ENCODE results near the gene VPS16. TPM values are rescaled to one million over a fixed set of nuclear protein-coding genes. Genes with fewer than 3 reads are reported as not detected.
A peak's percentile ranks its signal among the peaks of the same experiment; 100 is the strongest.

The VPS16 gene
- polyA plus RNA-seq, 4 donors = 29.3 to 94.6 (median 51.6) TPM

DNA sequence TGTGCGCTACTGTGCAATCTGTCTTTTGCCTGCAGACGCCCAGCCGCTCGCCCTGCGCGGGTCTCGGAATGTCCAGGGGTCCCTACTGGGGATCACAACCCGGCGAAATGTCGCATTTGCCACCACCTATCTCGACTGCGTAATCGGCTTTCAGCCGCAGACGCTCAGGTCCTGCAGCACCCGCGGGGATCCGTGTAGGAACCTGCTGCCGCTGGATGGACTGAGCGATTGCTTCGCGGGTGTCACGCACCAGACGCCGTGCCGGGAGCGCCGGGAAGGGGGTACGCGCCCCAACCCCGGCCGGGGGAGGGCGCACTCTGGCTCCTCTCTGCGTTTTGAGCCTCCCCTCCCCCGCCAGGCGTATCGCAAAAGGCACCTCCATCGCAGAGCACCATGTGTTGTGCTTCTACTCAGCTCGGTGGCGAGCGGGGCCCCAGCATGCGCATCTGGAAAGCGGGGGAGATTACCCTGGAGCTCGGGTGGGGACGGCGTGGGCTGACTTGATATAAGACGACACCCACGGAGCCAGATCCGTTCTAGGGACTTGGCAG, 32.0 kb downstream of the VPS16 start:
- FAIRE-seq = no peak
- H3K4me1 ChIP-seq (ENCODE audit: control insufficient read depth in 3 of 3, insufficient read depth in 2 of 3, low read depth in 1 of 3, low read length in 2 of 3) = peaks cover 0 to 11% (median 4%) of the 10 kb centered on the region in 3 donors

DNA sequence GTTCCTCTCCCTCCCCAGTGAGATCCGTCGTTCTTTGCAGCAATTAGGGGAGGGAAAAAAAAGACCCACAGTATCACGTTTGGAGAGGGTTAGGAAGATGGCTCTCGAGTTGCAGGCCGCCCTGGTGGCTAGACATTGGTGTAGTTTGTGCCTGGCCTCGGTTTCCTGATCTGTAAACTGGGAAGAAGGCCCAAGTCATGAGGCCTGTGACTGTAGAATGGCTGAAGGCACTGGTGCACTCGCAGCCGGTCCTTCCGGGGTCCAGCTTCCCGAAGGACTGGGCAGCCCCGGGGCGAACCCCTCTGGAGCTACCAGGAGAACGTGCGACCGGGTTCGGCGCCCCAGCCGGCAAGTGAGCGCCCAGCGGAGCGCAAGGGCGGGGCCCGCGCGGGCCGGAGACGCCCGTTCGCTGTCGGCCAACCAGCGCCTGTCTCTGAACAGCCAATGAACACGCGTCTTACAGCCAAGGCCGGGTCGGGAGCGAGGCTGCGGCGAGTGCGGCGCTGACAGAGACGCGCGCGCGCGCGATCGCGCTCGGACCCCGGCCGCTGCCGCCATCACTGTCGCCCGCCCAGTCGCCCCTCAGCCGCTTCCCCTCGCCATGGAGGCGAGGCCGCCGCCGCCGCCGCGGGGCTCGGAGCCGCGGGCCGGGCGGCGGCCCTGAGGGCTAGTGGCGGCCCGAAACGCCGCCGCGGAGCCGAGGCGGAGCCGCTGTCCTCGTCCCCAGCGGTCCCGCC, 32.6 kb downstream of the VPS16 start, which contains the start of gene PTPRA:
PTPRA (plus strand) TSS at position 472 of the 737 bp plus-strand sequence. CDS start 90,797 bp downstream, outside the sequence.
- 0% methylated on average over 41 to 83 of the region's 83 CpGs for WGBS, 3 donors
- H3K4me1 ChIP-seq (ENCODE audit: control insufficient read depth in 3 of 3, insufficient read depth in 2 of 3, low read depth in 1 of 3, low read length in 2 of 3) = peaks cover 0 to 11% (median 4%) of the 10 kb centered on the region in 3 donors
- FAIRE-seq = no peak

More for the DNA sequence above, 32.0 kb downstream of the VPS16 start:
- H3K36me3 ChIP-seq (ENCODE audit: control insufficient read depth in 3 of 3, insufficient read depth in 2 of 3, low read depth in 1 of 3, low read length in 3 of 3) = peaks cover 0 to 6% (median 0%) of the 10 kb centered on the region in 3 donors
- peak overlapping the region in 1 of 3 donors; percentile 85 for H3K27ac ChIP-seq (ENCODE audit: low read depth in 1 of 3, low read length in 2 of 3)
- H3K4me3 ChIP-seq (ENCODE audit: low read depth in 1 of 3, low read length in 3 of 3) = peak overlapping the region; percentile 70 to 97 (median 75)
- H3K9me3 ChIP-seq (ENCODE audit: control insufficient read depth in 2 of 2, insufficient read depth in 1 of 2, low read depth in 1 of 2, low read length in 1 of 2) = no peaks in the 10 kb centered on the region
- H3K27me3 ChIP-seq (ENCODE audit: control insufficient read depth in 3 of 3, insufficient read depth in 3 of 3, low read length in 3 of 3) = peaks cover 0 to 26% (median 0%) of the 10 kb centered on the region in 3 donors
- WGBS, 3 donors = 0 to 1% (median 0%) methylated on average over 49 of the region's 49 CpGs
- DNase-seq = peak; percentile 63 to 75

DNA sequence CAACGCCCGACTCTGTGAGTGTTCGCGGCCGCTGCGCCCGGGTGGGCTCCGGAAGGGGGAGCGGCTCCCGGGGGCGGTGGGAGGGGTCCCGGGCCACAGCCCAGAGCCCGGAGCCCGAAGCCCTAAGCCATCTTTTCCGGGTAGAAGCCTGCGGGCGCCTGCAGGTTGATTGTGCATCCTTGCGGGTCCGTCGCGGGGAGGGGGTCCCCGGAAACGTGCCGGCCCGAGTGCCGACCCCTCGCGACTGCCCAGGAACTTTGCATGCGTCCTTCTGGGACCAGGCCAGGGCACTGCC, 33.1 kb downstream of the VPS16 start:
- Histone ChIP-seq H3K9me3 (ENCODE audit: control insufficient read depth in 2 of 2, insufficient read depth in 1 of 2, low read depth in 1 of 2, low read length in 1 of 2) (no peaks in the 10 kb centered on the region), H3K36me3 (ENCODE audit: control insufficient read depth in 3 of 3, insufficient read depth in 2 of 3, low read depth in 1 of 3, low read length in 3 of 3) (peaks cover 0 to 10% (median 0%) of the 10 kb centered on the region in 3 donors), H3K27ac (ENCODE audit: low read depth in 1 of 3, low read length in 2 of 3) (peak overlapping the region; percentile 22 to 85 (median 46)), H3K27me3 (ENCODE audit: control insufficient read depth in 3 of 3, insufficient read depth in 3 of 3, low read length in 3 of 3) (peaks cover 0 to 26% (median 0%) of the 10 kb centered on the region in 3 donors), H3K4me1 (ENCODE audit: control insufficient read depth in 3 of 3, insufficient read depth in 2 of 3, low read depth in 1 of 3, low read length in 2 of 3) (peaks cover 0 to 11% (median 4%) of the 10 kb centered on the region in 3 donors), H3K4me3 (ENCODE audit: low read depth in 1 of 3, low read length in 3 of 3) (peak overlapping the region; percentile 75 to 97 (median 96))
- 0 to 1% (median 0%) methylated on average over 16 to 29 of the region's 29 CpGs for WGBS, 3 donors
- DNase-seq = peak in 1 of 2 donors; percentile 39
- FAIRE-seq = no peak

More for the DNA sequence above, 32.6 kb downstream of the VPS16 start, which contains the start of gene PTPRA:
- Histone ChIP-seq H3K27me3 (ENCODE audit: control insufficient read depth in 3 of 3, insufficient read depth in 3 of 3, low read length in 3 of 3) (peaks cover 0 to 26% (median 0%) of the 10 kb centered on the region in 3 donors), H3K27ac (ENCODE audit: low read depth in 1 of 3, low read length in 2 of 3) (peak within 1 kb of the TSS; percentile 22 to 85 (median 46)), H3K36me3 (ENCODE audit: control insufficient read depth in 3 of 3, insufficient read depth in 2 of 3, low read depth in 1 of 3, low read length in 3 of 3) (peaks cover 0 to 9% (median 0%) of the 10 kb centered on the region in 3 donors), H3K4me3 (ENCODE audit: low read depth in 1 of 3, low read length in 3 of 3) (peak within 1 kb of the TSS; percentile 75 to 97 (median 96)), H3K9me3 (ENCODE audit: control insufficient read depth in 2 of 2, insufficient read depth in 1 of 2, low read depth in 1 of 2, low read length in 1 of 2) (no peaks in the 10 kb centered on the region)
- DNase-seq = peak; percentile 91 to 96

DNA sequence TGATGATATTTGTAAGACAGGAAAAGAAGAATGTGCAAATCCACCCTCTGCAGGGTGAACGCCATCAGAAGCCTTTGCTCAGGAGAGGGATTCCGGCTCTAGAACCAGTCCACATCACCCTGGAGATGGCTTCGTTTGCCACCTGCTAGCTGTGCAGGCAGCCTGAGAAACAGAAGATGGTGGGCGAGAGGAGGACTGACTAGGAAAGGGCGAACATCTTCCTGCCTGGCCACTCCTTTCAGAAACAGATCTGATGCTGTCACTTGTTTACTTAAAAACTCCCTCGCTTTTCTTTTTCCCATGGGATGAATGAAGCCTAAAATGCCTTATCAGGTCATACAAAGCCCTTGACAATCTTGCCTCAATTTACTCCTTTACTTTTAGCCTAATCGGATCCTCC, 33.9 kb downstream of the VPS16 start:
- Histone ChIP-seq H3K4me1 (ENCODE audit: control insufficient read depth in 3 of 3, insufficient read depth in 2 of 3, low read depth in 1 of 3, low read length in 2 of 3) (peaks cover 0 to 11% (median 4%) of the 10 kb centered on the region in 3 donors), H3K36me3 (ENCODE audit: control insufficient read depth in 3 of 3, insufficient read depth in 2 of 3, low read depth in 1 of 3, low read length in 3 of 3) (peaks cover 0 to 12% (median 0%) of the 10 kb centered on the region in 3 donors), H3K27ac (ENCODE audit: low read depth in 1 of 3, low read length in 2 of 3) (no peak overlapping the region), H3K27me3 (ENCODE audit: control insufficient read depth in 3 of 3, insufficient read depth in 3 of 3, low read length in 3 of 3) (peaks cover 0 to 26% (median 0%) of the 10 kb centered on the region in 3 donors), H3K9me3 (ENCODE audit: control insufficient read depth in 2 of 2, insufficient read depth in 1 of 2, low read depth in 1 of 2, low read length in 1 of 2) (no peaks in the 10 kb centered on the region), H3K4me3 (ENCODE audit: low read depth in 1 of 3, low read length in 3 of 3) (peak overlapping the region in 2 of 3 donors; percentile 17 to 96)
- WGBS, 3 donors = 20 to 28% (median 23%) methylated on average over 7 of the region's 7 CpGs
- no peak for FAIRE-seq
- DNase-seq = peak; percentile 11 to 17

DNA sequence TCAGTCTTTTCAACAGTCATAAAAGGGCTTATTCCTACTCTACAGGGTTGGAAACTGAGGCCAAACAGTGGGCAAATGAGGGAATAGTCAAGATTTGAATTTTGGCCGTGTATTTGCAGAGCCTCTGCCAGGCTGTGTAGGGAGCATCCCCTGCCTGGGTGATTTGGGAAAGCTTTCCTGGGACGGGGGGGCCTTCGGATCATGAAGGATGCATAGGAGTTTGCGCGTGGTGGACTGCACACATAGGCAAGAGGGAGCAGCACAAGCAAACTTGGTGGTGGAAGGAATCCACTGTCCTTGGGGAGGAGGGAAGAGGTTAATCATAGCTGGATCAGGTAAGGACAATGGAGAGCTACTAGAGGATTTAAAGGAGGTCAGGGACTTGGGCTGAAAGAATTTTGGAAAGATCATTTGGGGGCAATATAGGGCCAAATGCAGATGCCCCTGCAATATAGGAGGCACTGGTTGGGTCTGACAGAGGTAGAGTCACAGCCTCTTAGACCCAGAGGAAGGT, 35.2 kb downstream of the VPS16 start:
- no peak for FAIRE-seq
- WGBS, 3 donors = 93 to 97% (median 95%) methylated on average over 5 of the region's 5 CpGs

DNA sequence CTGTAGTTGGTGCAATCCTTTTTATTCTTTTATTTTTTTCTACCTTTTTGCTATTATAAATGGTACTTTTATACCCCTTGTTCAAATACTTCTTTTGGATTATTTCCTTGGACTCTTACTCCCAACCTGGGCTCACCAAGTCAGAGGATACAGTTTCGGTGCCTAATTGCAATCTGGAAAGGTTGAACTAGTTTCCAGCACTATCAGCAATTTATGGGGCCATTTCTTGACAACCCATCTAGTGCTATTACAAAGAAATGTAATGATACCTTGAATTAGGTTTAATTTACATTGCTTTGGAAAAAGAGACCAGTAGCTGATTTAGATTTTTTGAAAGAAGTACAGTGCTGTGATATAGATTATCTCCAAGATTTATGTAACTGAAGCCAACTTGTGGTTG, 38.0 kb downstream of the VPS16 start:
- no peak overlapping the region for H3K27ac ChIP-seq (ENCODE audit: low read depth in 1 of 3, low read length in 2 of 3)

More for the DNA sequence above, 35.2 kb downstream of the VPS16 start:
- H3K36me3 ChIP-seq (ENCODE audit: control insufficient read depth in 3 of 3, insufficient read depth in 2 of 3, low read depth in 1 of 3, low read length in 3 of 3) = peaks cover 0 to 12% (median 0%) of the 10 kb centered on the region in 3 donors
- H3K9me3 ChIP-seq (ENCODE audit: control insufficient read depth in 2 of 2, insufficient read depth in 1 of 2, low read depth in 1 of 2, low read length in 1 of 2) = no peaks in the 10 kb centered on the region
- no peak overlapping the region for H3K4me3 ChIP-seq (ENCODE audit: low read depth in 1 of 3, low read length in 3 of 3)
- H3K4me1 ChIP-seq (ENCODE audit: control insufficient read depth in 3 of 3, insufficient read depth in 2 of 3, low read depth in 1 of 3, low read length in 2 of 3) = peaks cover 0 to 11% (median 4%) of the 10 kb centered on the region in 3 donors
- H3K27me3 ChIP-seq (ENCODE audit: control insufficient read depth in 3 of 3, insufficient read depth in 3 of 3, low read length in 3 of 3) = peaks cover 0 to 22% (median 0%) of the 10 kb centered on the region in 3 donors
- H3K27ac ChIP-seq (ENCODE audit: low read depth in 1 of 3, low read length in 2 of 3) = no peak overlapping the region
- no peak for DNase-seq

DNA sequence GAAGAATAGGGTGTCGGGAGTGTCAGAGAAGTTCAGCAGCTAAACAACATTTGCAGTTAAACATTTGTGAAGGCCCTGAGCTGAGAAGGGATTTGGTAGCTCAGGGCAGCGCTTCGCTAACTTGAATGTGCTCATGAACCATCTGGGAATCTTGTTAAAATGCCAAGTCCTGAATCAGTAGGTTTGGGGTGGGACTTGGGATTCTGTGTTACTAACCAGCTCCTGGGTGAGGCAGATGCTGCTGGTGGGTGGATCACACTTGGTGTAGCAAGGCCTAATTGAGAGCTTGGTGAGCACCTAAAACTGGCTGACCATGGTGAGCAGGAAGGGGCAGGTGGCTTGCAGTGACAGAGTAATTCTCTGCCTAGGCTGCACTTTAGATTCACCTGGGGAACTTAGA, 38.6 kb downstream of the VPS16 start:
- Histone ChIP-seq H3K4me3 (ENCODE audit: low read depth in 1 of 3, low read length in 3 of 3) (no peak overlapping the region), H3K27me3 (ENCODE audit: control insufficient read depth in 3 of 3, insufficient read depth in 3 of 3, low read length in 3 of 3) (no peaks in the 10 kb centered on the region), H3K27ac (ENCODE audit: low read depth in 1 of 3, low read length in 2 of 3) (no peak overlapping the region), H3K36me3 (ENCODE audit: control insufficient read depth in 3 of 3, insufficient read depth in 2 of 3, low read depth in 1 of 3, low read length in 3 of 3) (peaks cover 0 to 14% (median 0%) of the 10 kb centered on the region in 3 donors), H3K4me1 (ENCODE audit: control insufficient read depth in 3 of 3, insufficient read depth in 2 of 3, low read depth in 1 of 3, low read length in 2 of 3) (peaks cover 0 to 5% (median 4%) of the 10 kb centered on the region in 3 donors), H3K9me3 (ENCODE audit: control insufficient read depth in 2 of 2, insufficient read depth in 1 of 2, low read depth in 1 of 2, low read length in 1 of 2) (no peaks in the 10 kb centered on the region)
- DNase-seq (no peak), FAIRE-seq (no peak)
- WGBS, 3 donors = 71 to 85% (median 83%) methylated on average over 3 of the region's 3 CpGs

More for the DNA sequence above, 38.0 kb downstream of the VPS16 start:
- no peak for DNase-seq
- no peaks in the 10 kb centered on the region for H3K27me3 ChIP-seq (ENCODE audit: control insufficient read depth in 3 of 3, insufficient read depth in 3 of 3, low read length in 3 of 3)
- H3K36me3 ChIP-seq (ENCODE audit: control insufficient read depth in 3 of 3, insufficient read depth in 2 of 3, low read depth in 1 of 3, low read length in 3 of 3) = peaks cover 0 to 14% (median 0%) of the 10 kb centered on the region in 3 donors
- no peak overlapping the region for H3K4me3 ChIP-seq (ENCODE audit: low read depth in 1 of 3, low read length in 3 of 3)
- FAIRE-seq = no peak
- no peaks in the 10 kb centered on the region for H3K9me3 ChIP-seq (ENCODE audit: control insufficient read depth in 2 of 2, insufficient read depth in 1 of 2, low read depth in 1 of 2, low read length in 1 of 2)
- 91 to 97% (median 97%) methylated on average over 1 of the region's 1 CpG for WGBS, 3 donors
- peaks cover 0 to 5% (median 4%) of the 10 kb centered on the region in 3 donors for H3K4me1 ChIP-seq (ENCODE audit: control insufficient read depth in 3 of 3, insufficient read depth in 2 of 3, low read depth in 1 of 3, low read length in 2 of 3)

DNA sequence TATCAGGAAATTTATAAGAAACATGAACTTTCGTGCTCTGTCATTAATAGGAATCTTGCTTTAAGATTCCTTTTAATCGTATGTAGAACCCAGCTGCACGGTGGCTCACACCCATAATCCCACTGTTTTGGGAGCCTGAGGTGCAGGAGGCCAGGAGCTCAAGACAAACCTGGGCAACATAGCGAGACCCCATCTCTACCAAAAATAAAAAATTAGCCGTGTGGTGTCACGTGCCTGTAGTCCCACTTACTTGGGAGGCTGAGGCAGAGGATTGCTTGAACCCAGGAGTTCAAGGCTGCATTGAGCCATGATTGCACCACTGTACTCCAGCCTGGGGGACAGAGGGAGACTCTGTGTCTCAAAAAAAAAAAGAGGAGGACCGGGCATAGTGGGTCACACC, 40.1 kb downstream of the VPS16 start:
- FAIRE-seq (no peak), DNase-seq (no peak)
- Histone ChIP-seq H3K36me3 (ENCODE audit: control insufficient read depth in 3 of 3, insufficient read depth in 2 of 3, low read depth in 1 of 3, low read length in 3 of 3) (peaks cover 0 to 13% (median 0%) of the 10 kb centered on the region in 3 donors), H3K4me1 (ENCODE audit: control insufficient read depth in 3 of 3, insufficient read depth in 2 of 3, low read depth in 1 of 3, low read length in 2 of 3) (no peaks in the 10 kb centered on the region), H3K27me3 (ENCODE audit: control insufficient read depth in 3 of 3, insufficient read depth in 3 of 3, low read length in 3 of 3) (no peaks in the 10 kb centered on the region), H3K4me3 (ENCODE audit: low read depth in 1 of 3, low read length in 3 of 3) (no peak overlapping the region), H3K9me3 (ENCODE audit: control insufficient read depth in 2 of 2, insufficient read depth in 1 of 2, low read depth in 1 of 2, low read length in 1 of 2) (no peaks in the 10 kb centered on the region), H3K27ac (ENCODE audit: low read depth in 1 of 3, low read length in 2 of 3) (no peak overlapping the region)
- WGBS, 3 donors = 86 to 93% (median 91%) methylated on average over 7 of the region's 7 CpGs
